ENCODE measurements around the gene ACTR3. TPM values are rescaled to one million over a fixed set of nuclear protein-coding genes. Genes with fewer than 3 reads are reported as not detected.

The ACTR3 gene
- total and polyA plus RNA-seq, 2 of the 8 experiments (the other 6 are each of a cell fraction or from before 2014, with no cell fraction given): 51.7 to 184 TPM

- Histone ChIP-seq H3K9me3 (ENCODE audit: insufficient read depth in 2 of 2, low read depth in 1 of 2, low read length in 1 of 2) (peaks cover 0 to 5% of the 10 kb centered on the region in 2 experiments; a peak in 1 of 4 replicates), H3K4me3 (ENCODE audit: extremely low read depth in 1 of 4, insufficient read depth in 2 of 4, low read depth in 3 of 4, low read length in 4 of 4) (no peak overlapping the region), H3K79me2 (ENCODE audit: control insufficient read depth in 1 of 2, insufficient read depth in 2 of 2, low read length in 2 of 2) (no peaks in the 10 kb centered on the region), H2BK20ac (ENCODE audit: low read length) (no peak overlapping the region), H2AK5ac (ENCODE audit: low read depth, low read length) (no peak overlapping the region), H3K23me2 (ENCODE audit: low read depth, low read length) (no peaks in the 10 kb centered on the region; the same call in 1 of the 2 replicates), H2BK12ac (ENCODE audit: low read depth, low read length) (no peak overlapping the region), H2BK5ac (ENCODE audit: low read depth, low read length) (no peak overlapping the region), H3K14ac (ENCODE audit: insufficient read length) (no peak overlapping the region), H3K4ac (replicated peaks; ENCODE audit: insufficient read length, low read depth, low read length) (no peak overlapping the region), H3K23ac (ENCODE audit: insufficient read length) (no peak overlapping the region), H2BK120ac (replicated peaks; ENCODE audit: low read depth, low read length) (no peak overlapping the region), H3K9ac (replicated peaks in 1 of 4; ENCODE audit: extremely low read depth in 1 of 4, low read depth in 3 of 4, low read length in 3 of 4) (no peak overlapping the region), H2AFZ (ENCODE audit: low read length) (no peak overlapping the region), H4K91ac (replicated peaks; ENCODE audit: insufficient read length, low read length) (no peak overlapping the region), H2BK15ac (ENCODE audit: low read length) (no peak overlapping the region), H3K18ac (ENCODE audit: extremely low read depth, low read length) (no peak overlapping the region), H3K27ac (ENCODE audit: low read depth, low read length) (no peak overlapping the region), H3K4me1 (replicated peaks in 1 of 4; ENCODE audit: control insufficient read depth in 3 of 4, insufficient read depth in 4 of 4, low read length in 3 of 4) (no peaks in the 10 kb centered on the region), H3K56ac (replicated peaks; ENCODE audit: insufficient read length, low read depth, low read length) (no peak overlapping the region), H4K5ac (ENCODE audit: insufficient read length, low read depth, low read length) (no peak overlapping the region), H3K4me2 (ENCODE audit: insufficient read depth in 1 of 2, low read depth in 2 of 2, low read length in 2 of 2) (no peak overlapping the region), H3K36me3 (ENCODE audit: control insufficient read depth in 2 of 4, insufficient read depth in 4 of 4, low read length in 3 of 4) (no peaks in the 10 kb centered on the region), H4K20me1 (replicated peaks in 1 of 2; ENCODE audit: control insufficient read depth in 1 of 2, insufficient read depth in 2 of 2, low read length in 2 of 2) (no peaks in the 10 kb centered on the region), H4K8ac (ENCODE audit: extremely low read depth, insufficient read depth, low read length) (no peak overlapping the region), H3K27me3 (replicated peaks in 1 of 4; ENCODE audit: control insufficient read depth in 3 of 4, extremely low read depth in 1 of 4, insufficient read depth in 3 of 4, low read length in 3 of 4) (no peaks in the 10 kb centered on the region), H3K79me1 (ENCODE audit: low read depth, low read length) (no peaks in the 10 kb centered on the region)
- DNase-seq (ENCODE audit: low read depth in 1 of 2, low spot score in 2 of 2) (no peak), FAIRE-seq (no peak)
- 78% methylated on average over 3 of the region's 3 CpGs; no CpG with 5 or more reads in 1 of the 2 experiments for WGBS, 2 experiments (ENCODE audit: extremely low coverage in 1 of 2, insufficient coverage in 1 of 2, insufficient read length in 1 of 2, insufficient replicate concordance in 2 of 2, low coverage in 1 of 2, low lambda C conversion rate in 2 of 2, missing lambda C conversion rate in 1 of 2)
- CTCF ChIA-PET (ENCODE audit: partially characterized antibody): no interaction called here
- POLR2A ChIA-PET (ENCODE audit: partially characterized antibody): no interaction called here
- TF ChIP-seq MAX (IDR thresholded peaks at IDR 0.05) (no peak), CHD2 (IDR thresholded peaks at IDR 0.05; ENCODE audit: low read length) (no peak), EP300 (IDR thresholded peaks at IDR 0.05; ENCODE audit: borderline replicate concordance in 1 of 2, low read depth in 2 of 2, low read length in 2 of 2) (no peak), EZH2 (IDR thresholded peaks at IDR 0.05; ENCODE audit: low read depth, low read length, severe bottlenecking) (no peak), RNF2 (IDR thresholded peaks at IDR 0.05; ENCODE audit: borderline replicate concordance, low read depth, low read length, missing control alignments, poor library complexity, severe bottlenecking) (no peak), MAFK (IDR thresholded peaks at IDR 0.05; ENCODE audit: low read depth, low read length) (no peak), EGR1 (IDR thresholded peaks at IDR 0.05; ENCODE audit: borderline replicate concordance, low read depth, low read length) (no peak), FOSL1 (IDR thresholded peaks at IDR 0.05; ENCODE audit: insufficient read depth, low read depth, low read length) (no peak), ASH2L (IDR thresholded peaks at IDR 0.05; ENCODE audit: low read length) (no peak), TAF7 (optimal IDR thresholded peaks at IDR 0.05; ENCODE audit: borderline replicate concordance, low read depth, low read length) (no peak), SIN3A (conservative IDR thresholded peaks at IDR 0.05 in 1 of 2, IDR thresholded peaks at IDR 0.05 in 1 of 2; ENCODE audit: low read depth in 1 of 2, low read length in 2 of 2) (no peak), JUN (IDR thresholded peaks at IDR 0.05; ENCODE audit: low read depth, low read length) (no peak), SRF (IDR thresholded peaks at IDR 0.05; ENCODE audit: low read depth, low read length) (no peak), SP2 (IDR thresholded peaks at IDR 0.05; ENCODE audit: low read length) (no peak)
Measured at GRCh38 chr2:113851640-113852039, 38.2 kb upstream of the ACTR3 start.
